Vagina (tissue), 2 donors: ENCODE measurements around the gene CCNQ.

Experiments used
- POLR2A ChIP-seq, 2 donors: fragments of 450-650 bp; IDR thresholded peaks; one replicate each; pipeline ENCODE4 v1.6.1; 2017; ENCODE audit warnings: antibody characterized with exemption in 2 of 2, mild to moderate bottlenecking in 2 of 2, moderate library complexity in 2 of 2
- POLR2AphosphoS5 ChIP-seq, 2 donors: sonication (generic); formaldehyde crosslinking; IDR thresholded peaks; one replicate each; pipeline ENCODE4 v1.9.0; 2017; ENCODE audit warnings: antibody characterized with exemption in 2 of 2, mild to moderate bottlenecking in 2 of 2, low read depth in 1 of 2; ENCODE audit not compliant: insufficient read depth in 1 of 2
- TF ChIP-seq, protein P1 (sequence below), 3 experiments: fragments of 450-650 bp in 2 of 3; fragments of 200-600 bp in 1 of 3; sonication (generic) in 1 of 3; IDR thresholded peaks; one replicate each; pipeline ENCODE4 v1.5.1; 2017 to 2019; ENCODE audit warnings: antibody characterized with exemption in 3 of 3, mild to moderate bottlenecking in 2 of 3, moderate library complexity in 2 of 3

- TF ChIP-seq, protein P1, sequence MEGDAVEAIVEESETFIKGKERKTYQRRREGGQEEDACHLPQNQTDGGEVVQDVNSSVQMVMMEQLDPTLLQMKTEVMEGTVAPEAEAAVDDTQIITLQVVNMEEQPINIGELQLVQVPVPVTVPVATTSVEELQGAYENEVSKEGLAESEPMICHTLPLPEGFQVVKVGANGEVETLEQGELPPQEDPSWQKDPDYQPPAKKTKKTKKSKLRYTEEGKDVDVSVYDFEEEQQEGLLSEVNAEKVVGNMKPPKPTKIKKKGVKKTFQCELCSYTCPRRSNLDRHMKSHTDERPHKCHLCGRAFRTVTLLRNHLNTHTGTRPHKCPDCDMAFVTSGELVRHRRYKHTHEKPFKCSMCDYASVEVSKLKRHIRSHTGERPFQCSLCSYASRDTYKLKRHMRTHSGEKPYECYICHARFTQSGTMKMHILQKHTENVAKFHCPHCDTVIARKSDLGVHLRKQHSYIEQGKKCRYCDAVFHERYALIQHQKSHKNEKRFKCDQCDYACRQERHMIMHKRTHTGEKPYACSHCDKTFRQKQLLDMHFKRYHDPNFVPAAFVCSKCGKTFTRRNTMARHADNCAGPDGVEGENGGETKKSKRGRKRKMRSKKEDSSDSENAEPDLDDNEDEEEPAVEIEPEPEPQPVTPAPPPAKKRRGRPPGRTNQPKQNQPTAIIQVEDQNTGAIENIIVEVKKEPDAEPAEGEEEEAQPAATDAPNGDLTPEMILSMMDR (IDR thresholded peaks at IDR 0.05): no peak
- TF ChIP-seq POLR2AphosphoS5 (IDR thresholded peaks at IDR 0.05; ENCODE audit: insufficient read depth in 1 of 2, low read depth in 1 of 2) (no peak), POLR2A (IDR thresholded peaks at IDR 0.05) (no peak)
Observed at GRCh38 chrX:153631907-153632594, 33.1 kb upstream of the CCNQ start.
